NCI-H2171 treated with DMSO at 0.1 percent for 48 hours (cell line): Measurements from ENCODE around the gene CPAMD8.
A peak's percentile ranks its signal among the peaks of the same experiment; 100 is the strongest.

ENCODE experiments used
- DNase-seq: peaks from one replicate; lab custom pipeline; 2025; lab: John Stamatoyannopoulos, UW

CPAMD8 gene

DNA sequence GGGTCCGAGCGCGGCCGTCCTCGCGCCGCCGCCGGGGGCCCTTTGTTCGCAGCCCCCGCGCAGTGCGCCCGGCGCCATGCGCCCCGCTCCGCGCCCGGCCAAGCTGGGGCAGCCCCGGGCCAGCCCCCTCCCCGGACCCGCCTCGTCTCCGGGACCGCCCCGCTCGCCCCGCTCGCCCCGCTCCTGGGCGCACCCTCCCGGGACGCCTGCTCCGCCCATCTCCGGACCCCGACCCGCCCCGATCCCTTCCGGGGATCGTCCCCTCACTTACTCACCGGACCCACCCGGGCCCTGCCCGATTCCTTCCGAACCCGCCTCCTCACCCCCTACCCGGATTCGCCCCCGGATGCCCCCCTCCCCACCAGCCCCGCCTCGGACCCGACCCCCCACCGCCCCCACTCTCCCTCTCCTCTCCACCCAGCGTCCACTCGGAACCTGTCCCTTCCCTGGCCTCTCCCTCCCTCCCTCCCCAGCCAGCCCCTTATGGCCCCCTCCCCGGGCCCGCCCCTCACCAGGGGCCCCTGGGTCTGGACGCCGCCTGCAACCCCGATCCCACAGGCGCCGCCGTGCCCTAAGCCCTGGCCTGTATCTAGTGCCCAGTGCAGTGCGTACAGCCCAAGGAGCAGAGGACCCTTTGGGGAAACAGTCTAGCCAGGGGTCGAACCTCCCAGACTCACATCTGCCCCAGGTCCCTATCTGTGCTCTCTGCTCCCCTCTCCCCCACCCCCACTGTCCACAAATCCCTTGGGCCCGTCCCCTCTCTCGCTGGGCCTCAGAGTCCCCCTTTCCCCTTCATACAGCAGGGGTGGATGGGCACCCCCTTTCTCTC is at the start of gene CPAMD8:
Gene CPAMD8, minus strand, starts transcription at position 105 of the 829 bp plus-strand sequence. CDS start 168 bp downstream, outside the sequence.
- DNase-seq, result no peak

DNA sequence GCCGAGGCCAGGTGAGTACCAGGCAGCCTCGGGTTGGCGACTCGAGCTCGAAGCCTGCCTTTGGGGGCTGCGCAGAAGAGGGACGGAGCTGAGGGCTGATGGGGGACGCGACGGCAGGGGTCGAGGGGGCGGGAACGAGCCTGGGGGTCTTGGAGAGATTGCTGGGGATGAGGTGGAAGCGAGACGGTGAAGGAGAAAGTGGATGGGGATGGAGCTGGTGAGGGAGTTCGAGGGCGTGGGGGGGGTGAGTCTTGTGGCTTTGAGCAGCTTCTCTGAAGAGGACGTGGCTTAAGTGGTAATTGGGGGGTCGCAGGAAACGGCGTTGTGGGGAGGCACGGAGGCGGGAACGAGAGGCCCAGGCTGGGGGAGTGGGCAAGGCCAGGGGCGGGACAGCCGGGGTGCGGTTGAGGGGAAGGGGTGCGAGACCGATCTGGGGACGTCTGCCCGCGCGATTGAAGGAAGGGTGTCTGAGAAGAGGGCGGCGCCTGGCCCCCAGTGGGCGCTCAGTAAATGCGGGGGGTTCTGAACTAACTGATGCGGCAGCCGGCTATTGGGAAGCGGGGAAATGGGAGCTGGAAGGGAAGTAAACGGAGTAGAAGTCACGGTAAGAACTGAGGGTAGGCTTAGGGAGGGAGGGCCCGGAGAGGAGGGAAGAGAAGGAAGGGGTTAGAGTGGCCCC is 49.4 kb upstream of the CPAMD8 start:
- peak; percentile 17 for DNase-seq

DNA sequence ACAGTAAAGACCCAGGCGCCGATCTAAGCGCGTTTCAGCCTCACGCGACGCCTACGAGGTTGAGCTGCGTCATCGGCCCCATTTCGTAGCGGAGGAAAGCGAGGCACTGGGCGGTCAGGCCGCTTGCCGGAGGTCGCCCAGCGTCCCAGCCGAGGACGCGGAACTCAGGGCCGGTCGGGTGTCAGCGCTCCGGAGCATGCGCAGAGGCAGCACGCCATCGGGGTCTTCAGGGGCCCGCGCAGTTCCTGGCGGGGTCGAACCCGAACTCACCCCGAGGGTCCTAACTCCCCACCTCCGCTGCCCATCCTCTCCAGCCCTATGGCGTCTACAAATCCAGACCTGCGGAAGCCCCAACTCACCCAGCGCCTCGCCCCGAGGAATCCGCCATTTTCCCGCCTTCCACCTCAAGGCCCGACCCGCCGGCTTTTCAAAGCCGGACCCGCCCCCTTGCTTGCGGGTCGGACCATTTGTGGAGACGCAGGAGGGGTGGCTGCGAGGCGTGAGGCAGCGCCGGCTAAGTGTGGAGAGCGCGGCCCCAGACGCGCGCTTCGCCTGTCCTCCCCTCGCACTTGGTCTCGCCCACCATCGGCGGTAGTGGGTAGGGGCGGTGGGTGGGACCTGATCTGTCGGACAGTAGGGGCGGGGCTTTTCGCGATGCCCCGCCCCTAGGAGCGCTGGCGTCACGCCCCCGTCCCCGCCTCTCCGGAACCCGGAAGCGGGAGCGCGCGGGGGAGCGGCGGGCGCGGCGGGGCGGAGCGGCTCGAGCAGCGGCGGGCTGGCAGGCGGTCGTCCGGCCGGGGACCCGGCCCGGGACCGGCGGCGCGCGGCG is 48.6 kb upstream of the CPAMD8 start, which contains the start of the genes HAUS8 and MYO9B:
Gene HAUS8, minus strand, starts transcription at position 418 of the 829 bp plus-strand sequence. Its CDS starts 30 bp downstream, at position 388.
Gene MYO9B, plus strand, starts transcription at position 743 of the 829 bp plus-strand sequence. CDS start 25,941 bp downstream, outside the sequence.
- DNase-seq, result peak; percentile 97

DNA sequence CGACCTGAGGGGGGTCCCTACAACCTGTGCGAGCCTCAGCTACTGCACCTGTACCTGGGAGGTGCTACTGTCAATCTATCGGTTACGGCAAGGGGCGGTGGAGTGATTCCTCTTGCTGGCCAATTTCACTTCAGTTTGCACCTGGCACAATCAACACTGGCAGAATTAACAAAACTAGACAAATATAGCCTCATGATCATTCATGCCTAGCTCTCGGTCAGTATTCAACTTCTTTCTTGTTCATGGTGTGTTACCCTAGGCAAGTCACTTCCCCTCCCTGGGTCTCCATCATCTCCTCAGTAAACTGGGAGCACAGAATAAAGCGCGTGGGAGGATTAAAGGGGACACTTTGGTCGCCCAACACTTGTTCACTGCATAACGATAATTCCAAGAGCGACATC is 48.0 kb upstream of the CPAMD8 start:
- no peak for DNase-seq

DNA sequence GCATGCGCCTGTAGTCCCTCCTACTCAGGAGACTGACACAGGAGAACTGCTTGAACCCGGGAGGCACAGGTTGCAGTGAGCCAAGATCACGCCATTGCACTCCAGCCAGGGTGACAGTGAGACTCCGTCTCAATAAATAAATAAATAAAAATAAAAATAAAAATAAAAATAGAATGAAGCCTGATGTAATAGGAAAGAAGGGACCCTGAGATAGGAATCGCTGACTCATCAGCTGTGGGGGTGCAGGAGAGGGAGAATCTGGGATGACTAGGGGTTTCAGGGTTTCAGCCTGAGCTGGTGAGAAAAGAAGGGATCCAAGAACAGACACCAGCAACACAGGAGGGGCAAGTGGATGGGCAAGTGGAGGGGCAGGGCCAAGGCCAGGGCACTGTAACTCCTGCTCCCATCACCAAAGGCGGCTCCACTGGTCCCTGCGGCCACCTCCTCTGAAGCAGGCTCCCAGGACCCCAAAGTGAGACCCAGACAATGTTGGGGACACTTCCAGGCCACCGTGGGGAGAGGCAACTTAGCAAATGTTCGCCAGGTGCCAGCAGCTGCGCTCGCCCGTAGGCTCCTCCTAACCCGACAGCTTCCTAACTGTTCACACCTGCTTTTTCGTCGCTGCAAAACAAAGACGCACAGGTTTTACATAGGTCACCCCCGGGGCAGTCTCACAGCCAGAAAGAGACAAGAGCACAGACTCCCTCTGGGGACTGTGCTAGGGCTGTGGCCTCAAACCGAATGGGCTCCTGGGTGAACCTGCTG is 47.4 kb upstream of the CPAMD8 start:
- peak; percentile 39 for DNase-seq

DNA sequence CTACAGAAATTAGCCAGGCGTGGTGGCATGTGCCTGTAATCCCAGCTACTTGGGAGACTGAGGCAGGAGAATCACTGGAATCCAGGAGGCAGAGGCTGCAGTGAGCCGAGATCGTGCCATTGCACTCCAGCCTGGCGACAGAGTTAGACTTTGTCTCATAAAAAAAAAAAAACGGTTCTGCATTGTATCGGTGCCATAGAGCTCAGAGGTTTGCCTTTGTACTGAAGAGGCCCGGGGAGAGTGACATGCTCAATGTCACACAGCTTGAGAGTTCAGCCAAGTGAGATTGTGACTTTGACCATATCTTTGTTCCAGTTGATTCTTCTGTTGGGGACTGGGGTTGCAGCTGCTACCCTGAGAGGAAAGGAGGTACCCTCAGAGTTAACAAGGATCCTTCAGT is 44.3 kb upstream of the CPAMD8 start:
- no peak for DNase-seq

DNA sequence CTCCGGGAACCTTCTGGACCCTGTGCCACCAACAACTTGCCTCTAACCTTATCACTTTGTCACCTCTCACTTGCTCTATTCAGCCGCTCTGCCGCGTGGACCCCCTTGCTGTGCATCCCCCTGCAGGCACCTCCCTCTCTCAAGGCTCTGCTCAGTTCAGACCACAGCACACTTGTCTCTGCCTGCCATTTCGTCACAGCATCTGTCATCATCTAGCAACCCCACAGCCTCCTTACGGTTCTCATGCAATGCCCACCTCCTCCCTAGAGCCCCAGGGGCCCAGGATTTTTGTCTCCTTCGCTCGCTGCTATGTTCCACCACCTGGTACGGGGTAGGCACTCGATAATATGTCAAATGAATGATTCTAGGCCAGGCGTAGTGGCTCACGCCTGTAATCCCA is 43.8 kb upstream of the CPAMD8 start:
- DNase-seq, result peak; percentile 19

DNA sequence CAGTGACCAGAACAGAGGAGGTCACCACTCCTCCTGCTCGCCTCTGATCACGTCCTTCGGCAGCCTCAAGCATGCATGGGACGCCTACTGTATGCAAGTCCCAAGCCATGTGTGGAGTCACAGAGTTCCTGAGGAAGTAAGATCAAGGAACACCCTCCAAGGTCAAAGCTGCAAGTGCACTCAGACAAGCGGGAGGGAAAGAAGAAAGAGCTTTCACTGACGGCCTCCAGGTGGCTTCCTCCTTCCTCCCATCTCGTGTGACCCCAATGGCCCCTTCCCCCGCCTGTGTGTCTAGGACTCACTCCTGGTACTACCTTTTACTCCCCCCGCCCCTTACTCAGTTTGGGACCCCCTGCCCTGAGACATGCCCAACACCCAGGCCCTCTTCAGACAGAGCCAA is 42.6 kb upstream of the CPAMD8 start:
- no peak for DNase-seq

DNA sequence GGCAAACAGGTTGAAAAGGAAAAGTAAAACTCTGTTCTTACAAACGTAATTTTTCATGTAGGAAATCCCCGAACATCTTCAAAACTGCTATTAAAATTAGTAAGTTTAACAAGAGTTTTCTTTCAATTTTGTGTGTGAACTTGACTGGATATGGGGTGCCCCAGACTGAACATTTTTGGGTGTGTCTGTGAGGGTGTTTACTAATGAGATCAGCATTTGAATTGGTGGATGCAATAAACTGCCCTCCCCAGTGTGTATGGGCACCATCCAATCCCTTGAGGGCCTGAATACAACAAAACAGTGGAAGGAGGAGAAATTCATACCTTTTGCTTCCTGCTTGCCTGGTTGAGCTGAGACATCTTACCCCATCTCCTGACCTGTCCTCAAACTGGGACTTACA is 36.8 kb upstream of the CPAMD8 start:
- DNase-seq, result no peak

DNA sequence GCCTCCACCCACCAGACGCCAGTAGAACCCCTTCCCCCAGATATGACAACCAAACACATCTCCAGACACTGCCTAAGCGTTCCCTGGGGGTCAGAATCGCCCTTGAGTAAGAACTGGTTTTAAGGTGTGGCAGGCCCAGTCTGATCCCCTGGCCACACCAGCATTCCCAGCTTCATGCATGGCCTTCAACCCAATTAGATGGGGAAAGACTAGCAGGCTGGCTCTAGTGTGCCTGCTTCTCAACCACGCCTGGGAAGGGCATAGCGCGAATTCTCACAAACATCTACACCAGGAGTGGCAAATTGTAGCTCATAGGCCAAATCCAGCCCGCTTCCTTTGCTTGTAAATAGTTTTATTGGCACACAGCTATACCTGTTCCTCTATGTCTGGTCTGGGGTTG is 35.1 kb upstream of the CPAMD8 start:
- DNase-seq, result no peak

DNA sequence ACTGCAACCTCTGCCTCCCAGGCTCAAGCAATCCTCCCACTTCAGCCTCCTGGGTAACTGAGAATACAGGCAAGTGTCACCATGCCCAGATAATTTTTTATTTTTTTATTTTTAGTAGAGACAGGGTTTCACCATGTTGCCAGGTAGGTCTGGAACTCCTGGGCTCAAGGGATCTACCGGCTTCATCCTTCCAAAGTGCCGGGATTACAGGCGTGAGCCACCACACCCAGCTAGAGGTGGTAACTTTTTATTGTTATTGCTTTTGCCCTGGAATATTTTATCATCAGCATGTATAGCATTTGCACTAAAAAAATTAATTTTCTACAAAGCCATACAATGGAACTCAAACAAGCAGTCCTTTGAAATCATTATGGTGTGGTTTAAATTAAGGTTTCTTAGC is 34.6 kb upstream of the CPAMD8 start:
- no peak for DNase-seq

DNA sequence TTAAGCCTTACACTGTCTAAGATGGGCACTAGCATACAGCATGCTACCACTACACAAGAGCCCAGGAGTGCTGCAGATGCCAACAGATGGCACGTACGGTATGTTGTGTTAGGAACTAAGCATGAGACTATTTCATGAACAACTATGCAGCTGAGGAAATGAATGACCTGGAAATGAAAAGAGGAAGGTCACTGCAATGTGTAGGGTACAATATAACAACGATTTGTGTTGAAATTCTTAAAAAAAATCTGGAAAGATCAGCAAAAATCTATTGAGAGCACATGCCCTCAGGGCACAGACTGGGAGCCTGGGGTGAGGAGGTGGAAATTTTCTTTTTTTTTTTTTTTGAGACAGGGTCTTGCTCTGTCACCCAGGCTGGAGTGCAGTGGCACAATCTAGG is 34.2 kb upstream of the CPAMD8 start:
- no peak for DNase-seq

DNA sequence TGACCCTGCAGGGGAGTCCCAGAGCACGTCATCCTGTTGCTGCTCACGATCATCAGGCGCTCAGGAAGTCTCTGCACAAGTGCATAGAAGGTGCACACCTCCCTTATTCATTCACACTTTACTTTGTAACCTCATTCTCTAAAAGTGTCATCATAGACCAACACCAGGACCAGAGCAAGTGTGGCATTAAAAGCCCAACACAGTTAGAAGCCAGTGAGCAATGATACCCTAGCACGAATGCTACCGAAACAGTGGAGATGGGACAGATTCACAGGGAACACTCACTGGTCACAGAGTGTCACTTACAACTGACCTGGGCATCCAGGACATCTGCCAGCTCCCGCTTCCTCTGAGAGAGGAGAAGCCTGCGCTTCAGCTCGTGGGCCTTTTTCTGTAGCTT is 31.6 kb upstream of the CPAMD8 start:
- no peak for DNase-seq

DNA sequence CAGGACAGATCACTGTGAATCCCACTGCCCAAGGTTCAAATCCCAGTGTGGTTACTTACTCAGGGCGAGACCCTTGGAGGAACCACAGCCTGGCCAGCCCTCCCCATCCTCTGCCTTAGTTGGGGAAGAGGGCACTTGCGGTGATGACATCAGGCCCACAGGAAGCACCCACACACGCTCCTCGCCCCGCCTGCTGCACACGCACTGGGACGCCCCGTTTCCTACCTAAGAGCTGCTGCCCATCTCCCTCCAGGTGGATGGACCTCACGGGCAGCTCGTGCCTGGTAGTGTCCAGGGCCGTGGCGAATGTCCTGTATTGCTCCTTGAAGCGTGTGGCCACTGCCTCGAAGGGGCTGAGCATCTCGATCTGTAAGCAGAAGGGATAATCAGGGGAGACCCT is 29.0 kb upstream of the CPAMD8 start:
- no peak for DNase-seq

DNA sequence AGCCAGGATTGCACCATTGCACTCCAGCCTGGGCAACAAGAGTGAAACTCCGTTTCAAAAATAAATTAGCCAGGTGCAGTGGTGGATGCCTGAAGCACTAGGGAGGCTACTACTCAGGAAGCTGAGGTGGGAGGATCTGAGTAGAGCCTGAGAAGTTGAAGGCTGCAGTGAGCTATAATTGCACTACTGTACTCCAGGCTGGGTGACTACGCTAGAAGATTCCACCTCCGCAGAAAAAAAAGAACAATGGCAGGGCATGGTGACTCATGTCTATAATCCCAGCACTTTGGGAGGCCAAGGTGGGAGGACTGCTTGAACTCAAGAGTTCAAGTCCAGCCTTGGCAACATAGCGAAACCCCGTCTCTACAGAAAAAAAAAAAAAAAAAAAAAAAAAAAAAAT is 28.1 kb upstream of the CPAMD8 start:
- DNase-seq, result no peak

DNA sequence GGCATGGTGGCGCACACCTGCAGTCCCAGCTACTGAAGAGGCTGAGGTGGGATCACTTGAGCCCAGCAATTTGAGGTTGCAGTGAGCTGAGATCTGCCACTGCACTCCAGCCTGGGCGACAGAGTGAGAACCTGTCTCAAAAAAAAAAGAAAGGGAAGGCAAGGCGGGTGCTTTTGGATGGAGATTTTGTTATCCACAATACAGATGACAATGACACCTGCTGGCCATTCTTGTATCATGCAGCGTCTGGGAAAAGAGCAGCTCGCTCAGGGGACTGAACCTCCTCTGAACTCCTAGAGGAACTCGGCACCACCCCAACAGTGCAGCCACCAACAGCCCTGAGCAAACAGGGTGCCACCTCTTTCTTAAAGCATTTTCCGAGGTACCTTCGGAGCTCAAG is 25.8 kb upstream of the CPAMD8 start:
- DNase-seq, result peak; percentile 62

DNA sequence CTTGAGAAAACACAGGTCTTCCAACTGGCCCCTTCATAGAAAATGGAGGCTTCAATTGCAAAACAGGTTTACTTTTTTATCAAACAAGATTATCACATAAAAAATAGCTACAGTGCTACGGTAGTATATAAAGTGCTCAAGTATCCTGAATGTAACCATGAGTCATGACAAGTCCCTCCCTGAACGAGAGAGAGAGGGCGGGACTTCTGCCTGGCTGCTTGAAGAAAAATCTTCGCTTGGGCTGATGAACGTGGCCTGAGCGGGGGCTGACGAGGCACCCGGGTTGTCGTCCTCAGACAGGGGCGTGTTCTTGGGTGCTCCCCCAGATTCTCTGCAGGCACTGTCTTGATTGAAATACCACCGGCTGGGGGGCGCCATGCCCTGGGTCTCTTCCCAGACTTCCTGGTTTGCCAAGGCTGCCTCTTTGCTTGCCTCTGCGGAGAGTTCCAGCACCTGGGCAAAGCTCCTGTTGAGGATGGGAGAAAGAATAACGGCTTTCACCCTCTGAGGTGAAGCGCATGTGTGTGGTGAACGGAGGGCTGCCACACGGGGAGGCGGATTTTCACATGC is 23.2 kb upstream of the CPAMD8 start:
- DNase-seq, result no peak

DNA sequence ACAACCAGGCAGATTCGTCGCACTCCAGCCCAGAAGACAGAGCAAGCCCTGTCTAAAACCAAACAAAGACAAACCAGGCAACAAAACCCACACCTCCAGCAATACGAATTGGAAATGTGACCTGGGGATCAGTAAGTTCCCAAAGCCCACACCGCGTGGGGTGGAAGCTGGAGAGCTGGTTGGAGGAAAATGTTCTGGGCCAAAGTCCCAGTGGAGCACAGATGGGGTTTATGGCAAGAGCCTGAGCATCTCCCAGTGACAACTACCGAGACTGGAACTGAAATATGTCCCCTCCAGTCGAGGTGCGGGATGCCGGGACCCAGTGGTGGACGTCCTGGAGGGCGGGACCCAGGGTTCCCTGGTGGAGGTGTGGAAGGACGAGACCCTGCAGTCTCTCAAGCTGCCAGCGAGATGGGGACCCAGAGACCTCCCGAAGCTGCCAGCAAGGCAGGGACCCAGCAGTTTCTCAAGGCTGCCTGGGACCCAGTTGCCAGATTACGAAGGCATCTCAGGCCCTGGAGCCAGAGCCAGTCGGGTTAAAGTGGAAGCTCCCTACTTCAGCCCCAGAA is 22.4 kb upstream of the CPAMD8 start:
- no peak for DNase-seq

DNA sequence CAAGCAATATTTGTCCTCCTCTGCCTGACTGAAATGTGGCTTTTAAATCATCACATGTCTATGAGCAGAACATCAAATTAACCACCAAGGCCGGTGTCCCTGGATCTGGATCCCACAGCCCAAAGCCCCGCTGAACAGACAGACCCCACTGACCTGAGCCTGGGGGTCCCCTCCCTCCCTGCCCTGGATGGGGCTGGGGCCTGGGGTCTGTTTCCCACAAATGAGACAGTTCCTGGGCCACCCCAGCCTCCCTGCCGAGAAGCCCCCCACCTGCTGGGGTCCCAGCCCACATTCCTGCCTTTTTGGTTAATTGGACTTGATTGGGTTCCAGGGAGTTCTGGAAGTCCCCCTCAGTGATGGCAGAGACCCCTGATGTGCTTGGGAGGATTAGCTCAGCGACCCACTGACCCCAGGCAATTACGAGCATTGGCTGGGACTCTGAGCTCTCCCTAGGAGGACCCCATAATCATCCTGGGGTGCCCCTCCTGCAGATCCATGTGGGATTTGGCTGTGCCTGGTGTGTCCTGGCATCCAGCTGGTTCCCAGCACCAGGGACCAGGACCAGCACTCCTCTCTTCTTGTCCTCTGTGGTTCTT is 19.4 kb upstream of the CPAMD8 start:
- no peak for DNase-seq

DNA sequence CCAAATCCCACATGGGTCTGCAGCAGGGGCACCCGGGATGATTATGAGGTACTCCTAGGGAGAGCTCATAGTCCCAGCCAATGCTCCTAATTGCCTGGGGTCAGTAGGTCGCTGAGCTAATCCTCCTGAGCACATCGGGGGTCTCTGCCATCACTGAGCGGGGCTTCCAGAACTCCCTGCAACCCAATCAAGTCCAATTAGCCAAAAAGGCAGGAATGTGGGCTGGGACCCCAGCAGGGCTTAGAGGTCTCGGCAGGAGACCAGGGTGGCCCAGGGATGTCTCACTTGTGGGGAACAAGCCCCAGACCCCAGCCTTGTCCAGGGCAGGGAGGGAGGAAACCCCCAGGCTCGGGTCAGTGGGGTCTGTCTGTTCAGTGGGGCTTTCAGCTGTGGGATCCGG is 17.1 kb upstream of the CPAMD8 start:
- DNase-seq, result no peak

DNA sequence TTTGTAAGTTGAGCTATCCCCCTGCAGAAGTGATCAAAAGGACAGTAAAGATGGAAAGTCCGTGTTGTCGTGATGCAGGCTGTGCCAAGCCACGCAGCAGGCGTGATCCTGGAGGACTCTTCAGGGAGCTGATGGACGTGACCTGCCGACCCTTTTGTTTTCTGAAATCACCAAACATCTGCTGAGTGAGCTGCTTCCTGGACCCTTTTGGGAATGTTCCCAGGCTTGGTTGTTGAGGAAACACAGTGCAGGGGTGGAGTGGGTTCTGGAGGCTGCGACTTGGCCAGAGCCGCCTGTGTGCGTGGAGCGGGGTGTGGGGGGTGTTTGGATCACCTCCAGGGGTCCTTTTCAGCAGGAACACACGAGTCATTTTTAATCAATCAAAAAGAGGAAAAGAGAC is 15.4 kb upstream of the CPAMD8 start:
- DNase-seq, result no peak
